ENCODE results near the gene ROBO2. TPM values are rescaled to one million over a fixed set of nuclear protein-coding genes. Genes with fewer than 3 reads are reported as not detected.

Gene ROBO2
- total RNA-seq, 1 experiment from 2014 or later = 0.07 TPM

DNA sequence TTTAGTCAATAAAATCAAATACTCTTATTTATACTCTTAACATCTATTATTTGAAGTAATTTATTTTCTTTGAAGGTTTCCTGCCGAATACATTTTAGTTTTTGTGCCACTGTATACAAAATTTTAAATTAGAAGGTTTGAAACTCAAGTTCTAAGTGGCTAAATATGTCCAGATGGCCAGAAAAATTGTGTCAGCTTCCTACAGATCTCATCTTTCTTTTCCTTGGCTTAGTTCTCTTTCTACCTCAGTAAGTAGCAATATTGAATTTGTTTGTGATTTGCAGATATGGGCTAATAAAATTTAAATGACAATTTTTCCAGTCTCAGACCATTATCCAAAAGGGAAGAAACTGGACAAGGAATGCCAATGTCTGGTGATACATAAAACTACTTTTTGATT is 452.1 kb downstream of the ROBO2 start:
- DNase-seq = no peak
- Histone ChIP-seq H3K27me3 (no peaks in the 10 kb centered on the region), H3K36me3 (no peaks in the 10 kb centered on the region), H3K9me3 (no peaks in the 10 kb centered on the region), H3K4me3 (no peak overlapping the region)

GRCh38 chr3:77500721-77501120 is 460.8 kb downstream of the ROBO2 start:
- no peaks in the 10 kb centered on the region for H3K9me3 ChIP-seq
- DNase-seq = no peak

DNA sequence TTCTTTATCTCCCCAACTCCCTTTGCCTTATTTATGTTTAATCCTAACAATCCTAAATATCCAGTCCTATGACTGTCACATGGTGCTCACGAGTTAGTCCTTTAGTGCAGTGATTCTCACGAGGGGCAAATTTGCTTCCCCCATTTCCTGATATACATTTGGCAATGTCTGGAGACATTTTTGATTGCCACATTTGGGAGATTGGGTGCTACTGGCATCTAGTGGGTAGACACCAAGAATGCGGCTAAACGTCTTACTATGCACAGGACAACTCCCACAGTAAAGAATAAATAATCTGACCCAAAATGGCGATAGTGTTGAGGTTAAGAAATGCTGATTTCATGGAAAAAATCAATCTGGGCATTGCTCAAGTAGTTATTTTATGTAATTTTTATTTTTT is 466.5 kb downstream of the ROBO2 start:
- no peaks in the 10 kb centered on the region for H3K9me3 ChIP-seq
- no peaks in the 10 kb centered on the region for H3K36me3 ChIP-seq
- no peaks in the 10 kb centered on the region for H3K27me3 ChIP-seq
- DNase-seq = no peak
- H3K4me3 ChIP-seq = no peak overlapping the region

More at GRCh38 chr3:77500721-77501120, 460.8 kb downstream of the ROBO2 start:
- H3K36me3 ChIP-seq = no peaks in the 10 kb centered on the region
- no peak overlapping the region for H3K4me3 ChIP-seq
- H3K27me3 ChIP-seq = no peaks in the 10 kb centered on the region

GRCh38 chr3:77513542-77513941 is 473.6 kb downstream of the ROBO2 start:
- no peak for DNase-seq

GRCh38 chr3:77514766-77515165 is 474.9 kb downstream of the ROBO2 start:
- DNase-seq = no peak
- Histone ChIP-seq H3K9me3 (no peaks in the 10 kb centered on the region), H3K4me3 (no peak overlapping the region), H3K36me3 (no peaks in the 10 kb centered on the region), H3K27me3 (no peaks in the 10 kb centered on the region)

More at GRCh38 chr3:77513542-77513941, 473.6 kb downstream of the ROBO2 start:
- no peaks in the 10 kb centered on the region for H3K27me3 ChIP-seq
- no peaks in the 10 kb centered on the region for H3K9me3 ChIP-seq
- no peaks in the 10 kb centered on the region for H3K36me3 ChIP-seq
- no peak overlapping the region for H3K4me3 ChIP-seq

DNA sequence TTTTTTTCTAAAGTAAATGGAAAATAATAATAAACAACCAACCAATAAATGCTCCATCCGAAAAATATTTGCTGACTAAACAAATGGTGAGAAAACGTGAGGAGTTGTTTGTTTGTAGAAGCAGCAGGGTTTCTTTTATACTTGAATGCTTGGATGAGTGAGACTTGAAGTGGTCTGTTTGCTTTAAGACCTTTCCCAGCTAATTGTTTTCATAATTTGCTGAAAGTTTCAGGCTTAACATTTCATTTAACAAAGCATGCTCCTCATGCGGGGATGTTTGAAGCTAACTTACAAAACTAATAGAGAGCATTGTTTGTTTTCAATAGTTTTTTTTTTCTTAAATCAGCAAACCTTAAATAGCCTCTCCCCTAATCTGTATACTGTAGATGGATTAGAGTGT is 484.6 kb downstream of the ROBO2 start:
- Histone ChIP-seq H3K36me3 (no peaks in the 10 kb centered on the region), H3K9me3 (no peaks in the 10 kb centered on the region), H3K4me3 (no peak overlapping the region), H3K27me3 (no peaks in the 10 kb centered on the region)
- DNase-seq = no peak

DNA sequence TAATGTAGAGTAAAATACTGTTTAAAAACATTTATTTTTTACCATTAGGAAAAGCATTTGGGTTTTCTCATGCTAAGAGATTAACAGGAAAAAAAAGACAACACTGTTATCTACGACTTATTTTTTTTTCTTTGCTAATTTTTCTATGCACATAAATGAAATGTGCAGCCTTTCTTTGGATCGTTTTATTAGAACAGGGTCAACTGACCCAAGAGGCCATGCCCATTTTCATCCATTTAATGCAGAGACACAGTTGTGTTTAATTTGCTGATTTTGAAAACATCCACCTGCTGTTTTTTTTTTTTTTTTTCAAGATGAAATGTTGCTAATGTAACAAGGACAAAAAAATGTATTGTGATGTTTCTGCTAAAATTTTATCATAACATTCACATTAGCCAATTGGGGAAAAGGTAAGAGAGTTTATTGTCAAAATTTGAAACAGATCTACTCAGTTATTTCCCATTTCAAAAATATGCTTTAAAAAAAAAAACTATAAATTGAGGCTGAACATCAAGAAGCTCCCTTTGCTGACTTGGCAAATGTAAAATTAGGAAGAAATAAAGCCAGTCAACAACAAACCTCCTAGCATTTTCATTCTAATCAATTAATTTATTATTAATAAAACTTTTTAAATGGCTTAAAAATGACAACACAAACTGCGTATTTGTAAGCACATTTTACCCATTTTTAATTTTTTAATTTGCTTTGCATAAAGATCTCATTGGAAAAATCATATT is 485.2 kb downstream of the ROBO2 start:
- no peak overlapping the region for H3K4me3 ChIP-seq
- H3K36me3 ChIP-seq = no peaks in the 10 kb centered on the region
- no peaks in the 10 kb centered on the region for H3K27me3 ChIP-seq
- no peaks in the 10 kb centered on the region for H3K9me3 ChIP-seq
- no peak for DNase-seq

DNA sequence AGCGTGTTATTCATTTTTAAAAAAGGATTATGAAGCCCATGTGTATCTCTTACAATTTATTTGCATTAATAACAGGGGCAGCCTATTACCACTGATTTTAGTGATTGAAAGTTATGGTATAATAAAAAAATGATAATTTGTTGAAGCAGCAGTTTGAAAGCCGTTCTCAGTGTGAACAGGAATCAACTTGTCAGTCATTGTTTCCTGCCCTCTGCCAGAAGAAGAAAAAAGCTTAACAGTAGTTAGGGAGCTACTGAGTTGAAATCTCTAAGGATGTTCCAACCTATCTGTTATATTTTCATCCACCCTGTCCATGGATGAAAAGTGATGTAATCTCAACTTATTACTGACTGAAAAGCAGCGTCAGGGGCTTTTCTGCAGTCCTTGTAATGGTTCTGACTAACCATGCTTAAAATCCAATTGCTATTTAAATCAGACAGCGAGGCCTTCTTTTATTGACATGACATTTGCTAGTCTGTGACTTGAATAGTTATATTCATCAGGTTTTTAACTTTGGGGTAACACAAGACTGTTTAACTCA is 486.7 kb downstream of the ROBO2 start:
- Histone ChIP-seq H3K27me3 (no peaks in the 10 kb centered on the region), H3K4me3 (no peak overlapping the region), H3K36me3 (no peaks in the 10 kb centered on the region), H3K9me3 (no peaks in the 10 kb centered on the region)
- no peak for DNase-seq

- Histone ChIP-seq H3K4me3 (no peak overlapping the region), H3K36me3 (no peaks in the 10 kb centered on the region), H3K9me3 (no peaks in the 10 kb centered on the region), H3K27me3 (no peaks in the 10 kb centered on the region)
- no peak for DNase-seq
Observed at GRCh38 chr3:77529522-77529921, 489.6 kb downstream of the ROBO2 start.

GRCh38 chr3:77530870-77531269 is 491.0 kb downstream of the ROBO2 start:
- no peaks in the 10 kb centered on the region for H3K9me3 ChIP-seq
- DNase-seq = peak; percentile 8
- no peaks in the 10 kb centered on the region for H3K27me3 ChIP-seq
- H3K4me3 ChIP-seq = no peak overlapping the region
- H3K36me3 ChIP-seq = no peaks in the 10 kb centered on the region

- Histone ChIP-seq H3K27me3 (no peaks in the 10 kb centered on the region), H3K36me3 (no peaks in the 10 kb centered on the region), H3K4me3 (no peak overlapping the region), H3K9me3 (no peaks in the 10 kb centered on the region)
- DNase-seq = no peak
Observed at GRCh38 chr3:77535116-77535515, 495.2 kb downstream of the ROBO2 start.

DNA sequence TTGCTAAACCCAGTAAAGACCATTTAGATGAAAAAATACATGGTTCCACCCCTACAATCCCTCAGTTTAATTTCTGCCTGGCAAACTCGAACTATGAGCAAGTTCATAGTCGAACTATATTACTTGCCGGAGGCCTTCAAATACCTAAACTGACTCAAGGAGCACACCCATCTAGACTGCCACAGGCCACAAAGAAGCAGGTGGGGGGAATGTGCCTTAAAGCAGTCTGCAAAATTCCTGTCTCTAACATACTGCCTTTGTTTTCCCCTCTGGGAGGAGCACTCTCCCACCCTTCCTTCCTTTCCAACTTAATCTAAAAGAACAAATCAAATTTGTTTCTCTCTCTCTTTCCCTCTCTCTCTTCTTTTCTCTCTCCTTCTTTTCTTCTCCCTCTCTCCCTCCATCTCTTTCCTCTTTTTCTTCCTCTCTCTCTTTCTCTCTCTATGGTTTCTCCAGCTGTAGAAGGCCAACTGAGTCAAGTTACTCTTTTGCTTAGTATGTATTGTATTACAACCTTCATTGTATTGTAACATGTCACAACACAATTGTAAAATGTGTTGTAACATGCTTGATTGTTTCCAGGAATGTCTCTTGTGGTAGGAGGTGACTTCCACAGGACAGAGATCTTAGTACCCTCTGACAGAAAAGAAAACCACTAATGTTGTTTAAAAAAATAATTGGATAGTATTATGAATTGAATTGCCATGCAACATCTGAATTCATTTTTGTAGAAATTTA is 496.3 kb downstream of the ROBO2 start:
- Histone ChIP-seq H3K27me3 (no peaks in the 10 kb centered on the region), H3K4me3 (no peak overlapping the region), H3K9me3 (no peaks in the 10 kb centered on the region), H3K36me3 (no peaks in the 10 kb centered on the region)
- DNase-seq = no peak

DNA sequence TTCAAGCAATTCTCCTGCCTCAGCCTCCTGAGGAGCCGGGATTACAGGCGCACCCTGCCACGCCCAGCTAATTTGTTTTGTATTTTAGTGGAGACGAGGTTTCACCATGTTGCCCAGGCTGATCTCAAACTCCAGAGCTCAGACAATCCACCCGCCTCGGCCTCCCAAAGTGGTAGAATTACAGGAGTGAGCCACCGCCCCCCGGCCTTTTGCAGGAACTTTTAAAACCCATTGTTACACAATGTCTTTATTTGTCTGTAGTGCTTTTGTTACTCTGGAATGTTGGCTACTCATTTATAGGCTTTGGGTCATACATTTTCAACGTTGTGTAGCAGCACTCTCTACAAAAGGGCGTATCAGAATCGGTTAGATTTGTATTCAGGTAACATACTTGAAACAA is 499.1 kb downstream of the ROBO2 start:
- no peak for DNase-seq
- no peaks in the 10 kb centered on the region for H3K9me3 ChIP-seq
- H3K4me3 ChIP-seq = no peak overlapping the region
- no peaks in the 10 kb centered on the region for H3K27me3 ChIP-seq
- H3K36me3 ChIP-seq = no peaks in the 10 kb centered on the region

GRCh38 chr3:77539677-77540076 is 499.8 kb downstream of the ROBO2 start:
- Histone ChIP-seq H3K27me3 (no peaks in the 10 kb centered on the region), H3K36me3 (no peaks in the 10 kb centered on the region), H3K9me3 (no peaks in the 10 kb centered on the region), H3K4me3 (no peak overlapping the region)
- DNase-seq = no peak

GRCh38 chr3:77541203-77541922 is 501.5 kb downstream of the ROBO2 start:
- Histone ChIP-seq H3K4me3 (no peak overlapping the region), H3K9me3 (no peaks in the 10 kb centered on the region), H3K27me3 (no peaks in the 10 kb centered on the region), H3K36me3 (no peaks in the 10 kb centered on the region)
- DNase-seq = no peak

- Histone ChIP-seq H3K27me3 (no peaks in the 10 kb centered on the region), H3K36me3 (no peaks in the 10 kb centered on the region), H3K9me3 (no peaks in the 10 kb centered on the region), H3K4me3 (no peak overlapping the region)
- no peak for DNase-seq
Observed at GRCh38 chr3:77546246-77546645, 506.3 kb downstream of the ROBO2 start.

DNA sequence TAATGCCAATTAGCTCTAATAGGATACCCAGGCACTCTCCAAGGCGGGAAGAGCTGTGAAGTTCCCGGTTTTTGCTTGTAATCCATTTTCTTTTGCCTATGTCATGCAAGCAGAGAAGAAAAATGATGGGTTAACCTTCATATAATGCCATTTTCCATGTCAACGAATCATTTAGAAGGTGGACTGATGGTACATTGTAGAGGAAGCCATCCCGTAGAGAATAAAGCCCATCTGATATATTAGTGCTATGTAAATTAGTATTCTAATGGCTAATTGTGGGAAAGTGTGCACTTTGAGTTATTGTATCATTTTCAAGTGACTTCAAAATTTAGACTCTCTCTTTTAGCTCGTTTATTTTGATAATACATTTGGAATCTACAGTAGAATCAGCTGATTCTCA is 509.1 kb downstream of the ROBO2 start:
- no peaks in the 10 kb centered on the region for H3K9me3 ChIP-seq
- H3K27me3 ChIP-seq = no peaks in the 10 kb centered on the region
- H3K4me3 ChIP-seq = no peak overlapping the region
- no peak for DNase-seq
- H3K36me3 ChIP-seq = no peaks in the 10 kb centered on the region

Data from MG63 (cell line).